ENCODE results near the gene ZBTB20. TPM values are rescaled to one million over a fixed set of nuclear protein-coding genes. Genes with fewer than 3 reads are reported as not detected.

The ZBTB20 gene
- total and polyA plus RNA-seq, 10 of the 15 experiments (the other 5 are each of a cell fraction or from before 2014, with no cell fraction given), result 0.20 to 5.5 (median 2.2) TPM

- intact Hi-C loops (cut with micrococcal nuclease; ENCODE audit: unreplicated experiment), result no loop called here
Observed at GRCh38 chr3:114669614-114670013, 477.5 kb downstream of the ZBTB20 start.

More at GRCh38 chr3:114669614-114670013, 477.5 kb downstream of the ZBTB20 start:
- no peak overlapping the region for H2AFZ ChIP-seq (ENCODE audit: control insufficient read depth, low read depth, low read length)
- ChIA-PET RAD21 (ENCODE audit: unreplicated experiment) (no interaction called here), SMC1A (ENCODE audit: uncharacterized antibody, unreplicated experiment) (interaction anchor here (0.6 kb wide), 1 partner anchor 26 kb away, joined by 3 read pairs; no protein-coding TSS in a partner anchor), POLR2A (no interaction called here), CTCF (no interaction called here)
- no peak for DNase-seq (ENCODE audit: low read depth, low spot score)
- no peaks in the 10 kb centered on the region for H4K20me1 ChIP-seq (ENCODE audit: control insufficient read depth, insufficient read depth)
- no peak overlapping the region for H3K27ac ChIP-seq (ENCODE audit: control insufficient read depth, insufficient read depth)
- no peak overlapping the region for H3K9ac ChIP-seq (ENCODE audit: control insufficient read depth, insufficient read depth, low read length)
- in situ Hi-C loops (cut with MboI), result no loop called here
- no peaks in the 10 kb centered on the region for H3K27me3 ChIP-seq (replicated peaks in 1 of 2; ENCODE audit: control insufficient read depth in 2 of 2, insufficient read depth in 2 of 2, low read length in 1 of 2)
- WGBS (ENCODE audit: insufficient coverage, insufficient replicate concordance, low lambda C conversion rate, missing lambda C conversion rate), result 100% methylated on average over 1 of the region's 1 CpG
- no peaks in the 10 kb centered on the region for H3K4me1 ChIP-seq (ENCODE audit: control insufficient read depth, insufficient read depth, low read length)
- TF ChIP-seq RELA (IDR thresholded peaks at IDR 0.05; ENCODE audit: borderline replicate concordance, partially characterized antibody) (no peak), POLR2AphosphoS2 (IDR thresholded peaks at IDR 0.05; ENCODE audit: low read depth, low read length) (no peak), KAT2A (conservative IDR thresholded peaks at IDR 0.05; ENCODE audit: control insufficient read depth, low read depth, low read length) (no peak), ZSCAN29 (IDR thresholded peaks at IDR 0.05) (no peak), LARP7 (IDR thresholded peaks at IDR 0.05) (no peak), CHD4 (IDR thresholded peaks at IDR 0.05) (no peak), MXI1 (IDR thresholded peaks at IDR 0.05; ENCODE audit: low read depth, low read length) (no peak), RB1 (IDR thresholded peaks at IDR 0.05; ENCODE audit: borderline replicate concordance) (no peak), GABPA (IDR thresholded peaks at IDR 0.05; ENCODE audit: low read depth) (no peak), MEF2A (IDR thresholded peaks at IDR 0.05; ENCODE audit: insufficient read depth, low read depth, low read length) (no peak), TCF12 (IDR thresholded peaks at IDR 0.05; ENCODE audit: low read depth, low read length) (no peak), SREBF2 (IDR thresholded peaks at IDR 0.05; ENCODE audit: low read length) (no peak), ZNF24 (IDR thresholded peaks at IDR 0.05) (no peak)
- TF ChIP-seq, protein P1, sequence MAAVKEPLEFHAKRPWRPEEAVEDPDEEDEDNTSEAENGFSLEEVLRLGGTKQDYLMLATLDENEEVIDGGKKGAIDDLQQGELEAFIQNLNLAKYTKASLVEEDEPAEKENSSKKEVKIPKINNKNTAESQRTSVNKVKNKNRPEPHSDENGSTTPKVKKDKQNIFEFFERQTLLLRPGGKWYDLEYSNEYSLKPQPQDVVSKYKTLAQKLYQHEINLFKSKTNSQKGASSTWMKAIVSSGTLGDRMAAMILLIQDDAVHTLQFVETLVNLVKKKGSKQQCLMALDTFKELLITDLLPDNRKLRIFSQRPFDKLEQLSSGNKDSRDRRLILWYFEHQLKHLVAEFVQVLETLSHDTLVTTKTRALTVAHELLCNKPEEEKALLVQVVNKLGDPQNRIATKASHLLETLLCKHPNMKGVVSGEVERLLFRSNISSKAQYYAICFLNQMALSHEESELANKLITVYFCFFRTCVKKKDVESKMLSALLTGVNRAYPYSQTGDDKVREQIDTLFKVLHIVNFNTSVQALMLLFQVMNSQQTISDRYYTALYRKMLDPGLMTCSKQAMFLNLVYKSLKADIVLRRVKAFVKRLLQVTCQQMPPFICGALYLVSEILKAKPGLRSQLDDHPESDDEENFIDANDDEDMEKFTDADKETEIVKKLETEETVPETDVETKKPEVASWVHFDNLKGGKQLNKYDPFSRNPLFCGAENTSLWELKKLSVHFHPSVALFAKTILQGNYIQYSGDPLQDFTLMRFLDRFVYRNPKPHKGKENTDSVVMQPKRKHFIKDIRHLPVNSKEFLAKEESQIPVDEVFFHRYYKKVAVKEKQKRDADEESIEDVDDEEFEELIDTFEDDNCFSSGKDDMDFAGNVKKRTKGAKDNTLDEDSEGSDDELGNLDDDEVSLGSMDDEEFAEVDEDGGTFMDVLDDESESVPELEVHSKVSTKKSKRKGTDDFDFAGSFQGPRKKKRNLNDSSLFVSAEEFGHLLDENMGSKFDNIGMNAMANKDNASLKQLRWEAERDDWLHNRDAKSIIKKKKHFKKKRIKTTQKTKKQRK (IDR thresholded peaks at IDR 0.05; ENCODE audit: low read depth, low read length), result no peak
- no peaks in the 10 kb centered on the region for H3K36me3 ChIP-seq (ENCODE audit: control insufficient read depth in 2 of 2, insufficient read depth in 2 of 2, low read length in 1 of 2)
- H3K9me3 ChIP-seq (replicated peaks; ENCODE audit: control insufficient read depth, insufficient read depth, low read length), result no peaks in the 10 kb centered on the region
- no TSS peak for BruUV-seq (replicated peaks)
- FAIRE-seq, result no peak
- H3K4me2 ChIP-seq (ENCODE audit: control insufficient read depth, insufficient read depth), result no peak overlapping the region
- H3K4me3 ChIP-seq, result no peak overlapping the region
- H3K79me2 ChIP-seq (ENCODE audit: control insufficient read depth, insufficient read depth, low read length), result no peaks in the 10 kb centered on the region
- ATAC-seq, result no peak
